ENCODE data around the gene SERPINB2.
A peak's percentile ranks its signal among the peaks of the same experiment; 100 is the strongest.

Gene SERPINB2, protein sequence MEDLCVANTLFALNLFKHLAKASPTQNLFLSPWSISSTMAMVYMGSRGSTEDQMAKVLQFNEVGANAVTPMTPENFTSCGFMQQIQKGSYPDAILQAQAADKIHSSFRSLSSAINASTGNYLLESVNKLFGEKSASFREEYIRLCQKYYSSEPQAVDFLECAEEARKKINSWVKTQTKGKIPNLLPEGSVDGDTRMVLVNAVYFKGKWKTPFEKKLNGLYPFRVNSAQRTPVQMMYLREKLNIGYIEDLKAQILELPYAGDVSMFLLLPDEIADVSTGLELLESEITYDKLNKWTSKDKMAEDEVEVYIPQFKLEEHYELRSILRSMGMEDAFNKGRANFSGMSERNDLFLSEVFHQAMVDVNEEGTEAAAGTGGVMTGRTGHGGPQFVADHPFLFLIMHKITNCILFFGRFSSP

GRCh38 chr18:63887424-63887823, at the start of gene SERPINB2:
TSS of gene SERPINB2 (plus strand) at chr18:63887705. CDS start at chr18:63891445, 3,740 bp downstream.
- no peak for DNase-seq
- H3K27me3 Mint-ChIP-seq, result peaks cover 6 to 12% of the 10 kb centered on the region in 2 donors
- no peak within 1 kb of the TSS for H3K27ac Mint-ChIP-seq
- no peaks in the 10 kb centered on the region for H3K4me1 Mint-ChIP-seq
- ATAC-seq (replicated peaks), result no peak
- H3K9me3 Mint-ChIP-seq, result no peaks in the 10 kb centered on the region
- H3K36me3 Mint-ChIP-seq, result no peaks in the 10 kb centered on the region
- H3K4me3 Mint-ChIP-seq, result no peak within 1 kb of the TSS

DNA sequence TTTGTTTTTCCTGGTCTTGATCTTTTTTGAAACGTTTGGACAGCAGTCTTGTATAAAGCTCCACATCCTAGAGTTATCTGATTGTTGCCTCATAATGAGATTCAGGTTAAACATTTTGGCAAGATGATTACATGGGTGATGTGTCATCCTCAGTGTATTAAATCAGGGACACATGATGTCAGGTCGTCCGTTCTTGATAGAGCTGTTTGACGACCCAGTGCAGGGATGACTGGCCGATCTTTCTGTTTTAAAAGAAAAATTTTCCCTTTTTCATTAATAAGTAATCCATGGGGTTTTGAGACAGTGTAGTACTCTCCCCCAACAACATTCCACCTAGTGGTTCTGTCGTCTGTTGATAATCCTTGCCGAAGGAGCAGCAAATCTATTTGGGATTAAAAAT, 44.5 kb upstream of the SERPINB2 start:
- Mint-ChIP-seq H3K4me1 (no peaks in the 10 kb centered on the region), H3K36me3 (no peaks in the 10 kb centered on the region), H3K9me3 (no peaks in the 10 kb centered on the region), H3K4me3 (no peak overlapping the region), H3K27ac (no peak overlapping the region), H3K27me3 (peaks cover 13 to 20% of the 10 kb centered on the region in 2 donors)
- DNase-seq (no peak), ATAC-seq (replicated peaks) (no peak)

- Mint-ChIP-seq H3K4me3 (no peak overlapping the region), H3K27ac (no peak overlapping the region), H3K4me1 (no peaks in the 10 kb centered on the region), H3K9me3 (no peaks in the 10 kb centered on the region), H3K36me3 (no peaks in the 10 kb centered on the region), H3K27me3 (peaks cover 13 to 20% of the 10 kb centered on the region in 2 donors)
- DNase-seq (no peak), ATAC-seq (replicated peaks) (peak; percentile 62 to 69)
Observed at GRCh38 chr18:63844254-63844653, 43.3 kb upstream of the SERPINB2 start.

DNA sequence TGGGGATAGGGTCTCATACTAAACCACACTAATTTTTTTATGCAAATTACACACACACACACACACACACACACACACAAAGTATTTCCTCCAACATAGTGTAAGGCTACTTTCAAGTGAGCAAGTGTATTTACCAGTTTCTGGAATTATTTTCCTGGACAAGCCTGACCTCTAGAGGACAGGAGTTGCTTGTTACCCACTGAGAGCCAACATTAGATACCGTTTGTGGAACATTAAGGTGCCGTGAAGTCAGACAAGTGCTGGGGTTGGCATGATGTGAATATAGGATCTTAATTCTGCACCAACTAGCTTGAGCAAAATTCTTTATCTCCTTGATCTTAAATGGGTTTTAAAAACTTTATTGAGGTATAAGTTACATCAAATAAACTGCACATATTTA, 39.3 kb upstream of the SERPINB2 start:
- peak; percentile 61 to 67 for ATAC-seq (replicated peaks)
- Mint-ChIP-seq H3K9me3 (no peaks in the 10 kb centered on the region), H3K27me3 (peaks cover 6 to 8% of the 10 kb centered on the region in 2 donors), H3K4me3 (no peak overlapping the region), H3K36me3 (no peaks in the 10 kb centered on the region), H3K4me1 (no peaks in the 10 kb centered on the region), H3K27ac (no peak overlapping the region)
- no peak for DNase-seq

DNA sequence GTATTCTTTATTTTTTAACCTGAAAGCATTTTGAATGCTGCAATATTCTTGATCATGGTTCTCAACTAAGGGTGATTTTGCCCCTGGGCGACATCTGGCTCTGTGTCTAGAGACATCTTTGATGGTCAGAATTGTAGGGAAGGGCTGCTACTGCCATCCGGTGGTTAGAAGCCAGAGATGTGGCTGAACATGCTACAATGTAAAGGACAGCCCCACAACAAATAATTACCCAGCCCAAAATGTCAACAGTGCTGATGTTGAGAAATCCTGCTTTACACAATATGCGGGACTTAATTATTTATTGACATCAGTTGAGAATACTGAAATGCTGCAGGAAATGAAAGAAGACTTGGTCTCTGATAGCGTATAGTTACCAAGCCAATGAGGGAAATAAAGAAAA, 37.5 kb upstream of the SERPINB2 start:
- H3K9me3 Mint-ChIP-seq, result peaks cover 0 to 1% of the 10 kb centered on the region in 2 donors

GRCh38 chr18:63850636-63851035, 36.9 kb upstream of the SERPINB2 start:
- Mint-ChIP-seq H3K4me3 (no peak overlapping the region), H3K9me3 (peaks cover 0 to 2% of the 10 kb centered on the region in 2 donors), H3K4me1 (no peaks in the 10 kb centered on the region), H3K36me3 (no peaks in the 10 kb centered on the region), H3K27ac (no peak overlapping the region), H3K27me3 (peaks cover under 1% of the 10 kb centered on the region in 2 donors)
- no peak for DNase-seq
- no peak for ATAC-seq (replicated peaks)

More for the DNA sequence above, 37.5 kb upstream of the SERPINB2 start:
- H3K27me3 Mint-ChIP-seq, result peaks cover 3 to 4% of the 10 kb centered on the region in 2 donors
- no peaks in the 10 kb centered on the region for H3K36me3 Mint-ChIP-seq
- H3K4me1 Mint-ChIP-seq, result no peaks in the 10 kb centered on the region
- ATAC-seq (replicated peaks) (peak; percentile 53 to 63), DNase-seq (no peak)
- H3K4me3 Mint-ChIP-seq, result no peak overlapping the region
- H3K27ac Mint-ChIP-seq, result no peak overlapping the region

GRCh38 chr18:63858456-63858855, 29.0 kb upstream of the SERPINB2 start:
- ATAC-seq (replicated peaks) (no peak), DNase-seq (no peak)
- Mint-ChIP-seq H3K4me1 (no peaks in the 10 kb centered on the region), H3K4me3 (no peak overlapping the region), H3K27me3 (peaks cover 12 to 28% of the 10 kb centered on the region in 2 donors), H3K36me3 (no peaks in the 10 kb centered on the region), H3K27ac (no peak overlapping the region), H3K9me3 (peaks cover 0 to 3% of the 10 kb centered on the region in 2 donors)

DNA sequence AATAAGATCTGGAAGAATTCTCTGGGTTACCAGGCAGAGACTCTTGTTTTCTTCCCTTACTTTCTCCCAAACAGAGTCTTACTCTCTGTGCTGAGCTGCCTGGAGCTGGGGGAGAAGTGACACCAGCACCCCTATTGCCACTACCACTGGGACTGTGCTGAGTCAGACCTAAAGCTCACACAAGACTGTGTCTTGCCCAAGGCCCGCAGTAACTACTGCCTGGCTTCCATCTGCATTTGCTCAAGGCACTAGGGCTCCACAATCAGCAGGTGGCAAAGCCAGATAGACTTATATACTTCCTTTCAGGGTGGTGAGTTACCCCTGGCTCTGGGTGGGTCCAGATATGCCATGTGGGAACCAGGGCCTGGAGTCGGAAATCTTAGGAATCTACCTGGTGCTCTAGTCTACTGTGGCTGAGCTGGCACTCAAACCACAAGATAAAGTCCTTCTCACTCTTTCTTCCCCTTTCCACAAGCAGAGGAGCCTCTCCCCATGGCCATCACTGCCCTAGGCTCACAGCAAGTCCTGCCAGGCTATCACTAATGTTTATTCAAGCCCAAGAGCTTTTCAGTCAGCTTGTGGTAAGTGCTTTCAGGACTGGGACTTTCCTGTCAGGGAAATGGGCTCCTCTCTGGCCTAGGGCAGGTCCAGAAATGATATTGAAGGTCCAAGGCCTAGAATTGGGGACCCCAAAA, 27.6 kb upstream of the SERPINB2 start:
- Mint-ChIP-seq H3K4me1 (no peaks in the 10 kb centered on the region), H3K27me3 (peaks cover 12 to 28% of the 10 kb centered on the region in 2 donors), H3K36me3 (no peaks in the 10 kb centered on the region), H3K9me3 (peaks cover 0 to 3% of the 10 kb centered on the region in 2 donors), H3K27ac (no peak overlapping the region), H3K4me3 (no peak overlapping the region)
- DNase-seq (no peak), ATAC-seq (replicated peaks) (no peak)

DNA sequence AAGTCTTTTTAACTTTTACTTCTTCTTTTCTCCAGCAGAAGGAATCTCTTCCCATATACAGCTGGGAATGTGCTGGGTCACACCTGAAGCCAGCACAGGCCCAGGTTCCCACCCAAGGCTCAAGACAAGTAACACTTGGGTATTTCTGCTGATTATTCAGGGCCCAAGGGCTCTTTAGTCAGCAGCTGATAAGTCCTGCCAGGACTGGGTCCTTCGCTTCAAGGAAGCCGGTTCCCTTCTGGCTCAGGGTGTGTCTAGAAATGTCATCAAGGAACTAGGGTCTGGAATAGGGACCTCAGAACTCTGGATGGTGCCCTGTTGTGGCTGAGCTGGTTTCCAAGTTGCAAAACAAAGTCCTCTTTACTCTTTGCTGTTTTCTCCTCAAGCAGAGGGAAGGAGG, 27.0 kb upstream of the SERPINB2 start:
- DNase-seq, result no peak
- H3K36me3 Mint-ChIP-seq, result no peaks in the 10 kb centered on the region
- H3K27ac Mint-ChIP-seq, result no peak overlapping the region
- no peak overlapping the region for H3K4me3 Mint-ChIP-seq
- H3K9me3 Mint-ChIP-seq, result peaks cover 0 to 1% of the 10 kb centered on the region in 2 donors
- no peaks in the 10 kb centered on the region for H3K4me1 Mint-ChIP-seq
- ATAC-seq (replicated peaks), result no peak
- H3K27me3 Mint-ChIP-seq, result peaks cover 12 to 28% of the 10 kb centered on the region in 2 donors

- Mint-ChIP-seq H3K4me3 (no peak overlapping the region), H3K27me3 (peaks cover 8 to 13% of the 10 kb centered on the region in 2 donors), H3K27ac (no peak overlapping the region), H3K36me3 (no peaks in the 10 kb centered on the region), H3K9me3 (no peaks in the 10 kb centered on the region), H3K4me1 (no peaks in the 10 kb centered on the region)
- no peak for ATAC-seq (replicated peaks)
- no peak for DNase-seq
Observed at GRCh38 chr18:63867368-63868125, 20.0 kb upstream of the SERPINB2 start.

- DNase-seq (no peak), ATAC-seq (replicated peaks) (no peak)
- H3K4me1 Mint-ChIP-seq, result no peaks in the 10 kb centered on the region
- H3K4me3 Mint-ChIP-seq, result no peak overlapping the region
- H3K27me3 Mint-ChIP-seq, result peaks cover 8 to 13% of the 10 kb centered on the region in 2 donors
- H3K9me3 Mint-ChIP-seq, result no peaks in the 10 kb centered on the region
- H3K36me3 Mint-ChIP-seq, result no peaks in the 10 kb centered on the region
- H3K27ac Mint-ChIP-seq, result no peak overlapping the region
Observed at GRCh38 chr18:63868546-63868945, 19.0 kb upstream of the SERPINB2 start.

DNA sequence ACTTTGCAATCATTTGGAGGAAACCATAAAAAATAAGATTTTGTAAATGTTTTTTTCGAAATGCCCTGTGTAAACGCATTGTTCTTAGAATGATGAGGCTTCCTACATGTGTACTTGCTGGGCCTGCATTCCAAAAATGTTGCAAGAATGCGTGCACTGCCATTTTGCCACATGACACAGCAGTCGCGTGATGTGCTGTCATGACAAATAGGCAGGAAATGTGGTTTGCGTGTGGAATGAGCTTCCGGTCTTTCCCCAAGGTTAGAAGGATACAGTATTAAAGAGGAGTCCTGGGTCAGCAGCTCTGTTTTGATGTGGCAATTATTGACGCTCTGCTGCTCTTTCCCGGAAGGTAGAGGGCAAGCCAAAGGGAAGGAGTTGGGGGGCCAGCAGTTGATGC, 18.1 kb upstream of the SERPINB2 start:
- Mint-ChIP-seq H3K27me3 (peaks cover 12 to 13% of the 10 kb centered on the region in 2 donors), H3K27ac (no peak overlapping the region), H3K4me3 (no peak overlapping the region), H3K36me3 (no peaks in the 10 kb centered on the region), H3K9me3 (no peaks in the 10 kb centered on the region), H3K4me1 (no peaks in the 10 kb centered on the region)
- no peak for ATAC-seq (replicated peaks)
- DNase-seq, result no peak

- no peaks in the 10 kb centered on the region for H3K4me1 Mint-ChIP-seq
- no peak overlapping the region for H3K4me3 Mint-ChIP-seq
- DNase-seq, result no peak
- H3K27ac Mint-ChIP-seq, result no peak overlapping the region
- H3K9me3 Mint-ChIP-seq, result no peaks in the 10 kb centered on the region
- peaks cover 12 to 13% of the 10 kb centered on the region in 2 donors for H3K27me3 Mint-ChIP-seq
- no peak for ATAC-seq (replicated peaks)
- H3K36me3 Mint-ChIP-seq, result no peaks in the 10 kb centered on the region
Observed at GRCh38 chr18:63869851-63870250, 17.7 kb upstream of the SERPINB2 start.

- Mint-ChIP-seq H3K27ac (peak overlapping the region; percentile 65), H3K9me3 (peaks cover 0 to 2% of the 10 kb centered on the region in 2 donors), H3K36me3 (no peaks in the 10 kb centered on the region), H3K4me3 (no peak overlapping the region), H3K27me3 (peaks cover 11 to 12% of the 10 kb centered on the region in 2 donors), H3K4me1 (no peaks in the 10 kb centered on the region)
- DNase-seq (no peak), ATAC-seq (replicated peaks) (no peak)
Observed at GRCh38 chr18:63871836-63872235, 15.7 kb upstream of the SERPINB2 start.

All from stimulated activated naive B cell treated with anti-CD40 and anti-IgM and Interleukin-4, amounts not matched to agents 10 μg/mL and 1 μg/mL and 100 μg/mL, for 72 hours (primary cell).